ENCODE measurements around the gene GLI3.

DNA sequence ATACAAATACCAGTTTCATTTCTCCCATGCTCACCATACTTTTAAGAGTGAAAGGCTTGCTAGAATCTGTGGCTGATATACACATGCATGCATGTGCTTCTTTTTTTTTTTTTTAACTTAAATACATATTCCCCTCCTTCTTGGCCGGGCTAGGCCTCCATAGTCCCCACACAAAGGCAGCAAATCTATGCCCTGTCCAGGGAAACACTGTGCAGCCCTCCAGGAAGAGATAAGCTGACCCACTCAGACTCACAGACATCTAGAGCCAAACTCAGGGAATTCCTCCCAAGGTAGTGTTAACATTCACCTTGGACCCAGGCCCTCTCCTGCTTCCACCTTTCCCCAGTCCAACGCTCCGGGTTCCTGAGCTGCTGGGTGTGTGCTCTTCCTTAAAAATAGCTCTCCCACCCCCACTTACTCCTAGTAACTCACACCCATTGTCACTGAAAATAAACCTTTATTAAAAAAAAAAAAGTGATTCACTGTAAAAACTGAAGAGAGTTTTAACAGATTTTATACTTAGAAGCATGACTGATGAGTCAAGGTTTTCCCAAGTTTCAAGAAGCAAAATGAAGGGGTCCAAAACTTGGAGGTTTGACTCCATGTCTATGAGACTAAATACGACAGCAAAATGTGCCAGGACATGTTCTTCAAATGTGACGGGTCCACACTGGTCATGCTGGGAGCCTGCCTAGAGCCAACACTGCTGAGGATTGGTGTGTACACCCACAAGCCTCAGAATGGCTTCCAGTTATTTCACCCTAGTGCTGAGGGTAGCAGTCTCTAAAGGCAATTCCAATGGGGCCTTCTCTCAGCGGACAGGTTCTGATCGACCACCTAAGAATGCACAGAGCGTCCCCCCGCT, 159.5 kb downstream of the GLI3 start:
- TF ChIP-seq POLR2AphosphoS5 (IDR thresholded peaks at IDR 0.05; ENCODE audit: low read depth, low read length), result no peak
- TF ChIP-seq POLR2A (IDR thresholded peaks at IDR 0.05; ENCODE audit: low read depth, low read length), result no peak

Data from GM12892 (cell line).